ENCODE results near the gene CLTC. TPM values are rescaled to one million over a fixed set of nuclear protein-coding genes. Genes with fewer than 3 reads are reported as not detected.

Gene CLTC
- total RNA-seq, 2 experiments from 2014 or later = 126 to 162 TPM

- Mint-ChIP-seq H3K27ac (peak overlapping the region; percentile 33), H3K4me1 (peaks cover 29% of the 10 kb centered on the region), H3K4me3 (no peak overlapping the region), H3K36me3 (peaks cover 46% of the 10 kb centered on the region), H3K27me3 (no peaks in the 10 kb centered on the region), H3K9me3 (ENCODE audit: low read depth) (no peaks in the 10 kb centered on the region)
- CTCF ChIA-PET = interaction anchor here (2.0 kb wide), 1 partner anchor 11 kb away, joined by 8 read pairs; no protein-coding TSS in a partner anchor
- no peak for ATAC-seq
- no peak for DNase-seq
These were observed 51.7 kb downstream of the CLTC start for GRCh38 chr17:59671386-59671785.

- H3K27me3 Mint-ChIP-seq = no peaks in the 10 kb centered on the region
- ATAC-seq = no peak
- peaks cover 19% of the 10 kb centered on the region for H3K4me1 Mint-ChIP-seq
- H3K27ac Mint-ChIP-seq = no peak overlapping the region
- H3K36me3 Mint-ChIP-seq = peaks cover 53% of the 10 kb centered on the region
- no peak overlapping the region for H3K4me3 Mint-ChIP-seq
- no peak for DNase-seq
- CTCF ChIA-PET = interaction anchor here (0.6 to 2.1 kb wide), 2 partner anchors 26 to 153 kb away, joined by 3 to 7 read pairs; no protein-coding TSS in a partner anchor
- no peaks in the 10 kb centered on the region for H3K9me3 Mint-ChIP-seq (ENCODE audit: low read depth)
These were observed 55.5 kb downstream of the CLTC start for GRCh38 chr17:59675231-59675630.

- CTCF ChIA-PET = interaction anchor here (2.1 kb wide), 1 partner anchor 155 kb away, joined by 7 read pairs; no protein-coding TSS in a partner anchor
- no peaks in the 10 kb centered on the region for H3K27me3 Mint-ChIP-seq
These were observed 57.0 kb downstream of the CLTC start for GRCh38 chr17:59676716-59677115.

GRCh38 chr17:59678918-59679317 lies 59.2 kb downstream of the CLTC start:
- no peaks in the 10 kb centered on the region for H3K27me3 Mint-ChIP-seq
- peaks cover 3% of the 10 kb centered on the region for H3K4me1 Mint-ChIP-seq
- ATAC-seq (no peak), DNase-seq (no peak)
- H3K27ac Mint-ChIP-seq = no peak overlapping the region
- H3K4me3 Mint-ChIP-seq = no peak overlapping the region
- no peaks in the 10 kb centered on the region for H3K9me3 Mint-ChIP-seq (ENCODE audit: low read depth)
- peaks cover 66% of the 10 kb centered on the region for H3K36me3 Mint-ChIP-seq
- CTCF ChIA-PET = interaction anchor here (0.8 kb wide), 1 partner anchor 358 kb away, joined by 3 read pairs; no protein-coding TSS in a partner anchor

More at GRCh38 chr17:59676716-59677115, 57.0 kb downstream of the CLTC start:
- Mint-ChIP-seq H3K4me1 (peaks cover 7% of the 10 kb centered on the region), H3K9me3 (ENCODE audit: low read depth) (no peaks in the 10 kb centered on the region), H3K27ac (no peak overlapping the region), H3K36me3 (peaks cover 55% of the 10 kb centered on the region), H3K4me3 (no peak overlapping the region)
- no peak for DNase-seq
- no peak for ATAC-seq

DNA sequence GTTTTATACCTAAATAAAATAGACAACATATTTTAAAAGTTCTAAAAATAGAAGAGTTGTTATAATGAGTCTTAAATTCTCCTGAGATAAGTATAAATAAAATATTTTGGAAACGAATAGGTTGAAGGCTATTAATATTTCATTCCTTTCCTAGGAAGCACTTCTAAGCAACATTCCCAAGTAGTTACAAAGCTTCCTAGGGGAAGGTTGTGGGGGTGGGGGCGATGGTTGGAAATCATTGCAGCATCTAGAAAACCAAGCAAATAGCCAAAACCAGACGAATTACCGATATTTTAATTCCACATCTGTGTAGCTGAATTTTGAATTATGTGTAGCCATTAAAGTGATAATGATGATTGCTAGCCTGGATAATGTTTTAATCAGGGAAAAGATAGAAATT lies 60.6 kb downstream of the CLTC start:
- ATAC-seq = no peak
- Mint-ChIP-seq H3K36me3 (peaks cover 63% of the 10 kb centered on the region), H3K4me3 (no peak overlapping the region)

DNA sequence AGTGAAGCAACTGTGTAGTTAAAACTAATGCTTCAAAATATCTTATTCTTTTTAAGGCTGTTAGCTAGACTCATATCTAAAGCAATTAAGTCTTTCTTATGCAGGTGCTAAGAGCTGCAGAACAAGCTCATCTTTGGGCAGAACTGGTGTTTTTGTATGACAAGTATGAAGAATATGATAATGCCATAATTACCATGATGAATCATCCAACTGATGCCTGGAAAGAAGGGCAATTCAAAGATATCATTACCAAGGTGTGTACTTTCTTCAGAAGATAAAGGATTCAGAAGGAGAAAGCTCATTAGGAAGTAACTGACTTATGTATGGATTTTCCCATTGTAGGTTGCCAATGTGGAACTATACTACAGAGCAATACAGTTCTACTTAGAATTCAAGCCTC lies 63.6 kb downstream of the CLTC start:
- no peak for ATAC-seq

More for the DNA sequence above, 60.6 kb downstream of the CLTC start:
- Mint-ChIP-seq H3K4me1 (no peaks in the 10 kb centered on the region), H3K27me3 (no peaks in the 10 kb centered on the region), H3K27ac (no peak overlapping the region), H3K9me3 (ENCODE audit: low read depth) (no peaks in the 10 kb centered on the region)
- CTCF ChIA-PET = no interaction called here
- DNase-seq = no peak

GRCh38 chr17:59684967-59685366 lies 65.3 kb downstream of the CLTC start:
- Mint-ChIP-seq H3K27ac (no peak overlapping the region), H3K4me1 (peaks cover 10% of the 10 kb centered on the region), H3K36me3 (peaks cover 64% of the 10 kb centered on the region), H3K4me3 (no peak overlapping the region), H3K9me3 (ENCODE audit: low read depth) (no peaks in the 10 kb centered on the region), H3K27me3 (no peaks in the 10 kb centered on the region)
- ATAC-seq (no peak), DNase-seq (no peak)
- CTCF ChIA-PET = interaction anchor here (1.2 kb wide), 1 partner anchor 19 kb away, joined by 3 read pairs; no protein-coding TSS in a partner anchor

More for the DNA sequence above, 63.6 kb downstream of the CLTC start:
- no peak overlapping the region for H3K4me3 Mint-ChIP-seq
- H3K4me1 Mint-ChIP-seq = peaks cover 8% of the 10 kb centered on the region
- no peak overlapping the region for H3K27ac Mint-ChIP-seq
- CTCF ChIA-PET = interaction anchor here (1.4 to 1.5 kb wide), 2 partner anchors 13 to 25 kb away, joined by 3 read pairs; no protein-coding TSS in a partner anchor
- DNase-seq = no peak
- H3K9me3 Mint-ChIP-seq (ENCODE audit: low read depth) = no peaks in the 10 kb centered on the region
- H3K36me3 Mint-ChIP-seq = peaks cover 63% of the 10 kb centered on the region
- no peaks in the 10 kb centered on the region for H3K27me3 Mint-ChIP-seq

GRCh38 chr17:59688008-59688407 lies 68.3 kb downstream of the CLTC start:
- Mint-ChIP-seq H3K27ac (no peak overlapping the region), H3K4me3 (no peak overlapping the region), H3K27me3 (no peaks in the 10 kb centered on the region), H3K9me3 (ENCODE audit: low read depth) (no peaks in the 10 kb centered on the region), H3K36me3 (peaks cover 63% of the 10 kb centered on the region), H3K4me1 (peaks cover 10% of the 10 kb centered on the region)
- CTCF ChIA-PET = interaction anchor here (0.9 kb wide), 1 partner anchor 377 kb away, joined by 3 read pairs; no protein-coding TSS in a partner anchor
- no peak for DNase-seq
- ATAC-seq = no peak

- DNase-seq = no peak
- no peak for ATAC-seq
- Mint-ChIP-seq H3K27ac (no peak overlapping the region), H3K27me3 (no peaks in the 10 kb centered on the region), H3K4me3 (no peak overlapping the region), H3K4me1 (peaks cover 12% of the 10 kb centered on the region), H3K9me3 (ENCODE audit: low read depth) (no peaks in the 10 kb centered on the region), H3K36me3 (peaks cover 64% of the 10 kb centered on the region)
- CTCF ChIA-PET = interaction anchor here (0.9 kb wide), 1 partner anchor 377 kb away, joined by 3 read pairs; no protein-coding TSS in a partner anchor
These were observed 68.8 kb downstream of the CLTC start for GRCh38 chr17:59688496-59688895.

- no peak overlapping the region for H3K4me3 Mint-ChIP-seq
- H3K27ac Mint-ChIP-seq = no peak overlapping the region
- DNase-seq (no peak), ATAC-seq (no peak)
- H3K27me3 Mint-ChIP-seq = no peaks in the 10 kb centered on the region
- H3K4me1 Mint-ChIP-seq = peaks cover 21% of the 10 kb centered on the region
- H3K36me3 Mint-ChIP-seq = peaks cover 68% of the 10 kb centered on the region
- CTCF ChIA-PET = no interaction called here
- no peaks in the 10 kb centered on the region for H3K9me3 Mint-ChIP-seq (ENCODE audit: low read depth)
These were observed 73.9 kb downstream of the CLTC start for GRCh38 chr17:59693582-59693981.

- Mint-ChIP-seq H3K27me3 (no peaks in the 10 kb centered on the region), H3K27ac (no peak overlapping the region), H3K9me3 (ENCODE audit: low read depth) (no peaks in the 10 kb centered on the region), H3K4me3 (no peak overlapping the region), H3K4me1 (peaks cover 28% of the 10 kb centered on the region), H3K36me3 (peaks cover 71% of the 10 kb centered on the region)
- CTCF ChIA-PET = interaction anchor here (1.6 kb wide), 1 partner anchor 13 kb away, joined by 4 read pairs; the partner anchor contains the start of genes PTRH2 and VMP1
- DNase-seq (no peak), ATAC-seq (no peak)
These were observed 74.6 kb downstream of the CLTC start for GRCh38 chr17:59694344-59694743.

GRCh38 chr17:59695945-59696681 lies 76.4 kb downstream of the CLTC start:
- Mint-ChIP-seq H3K4me3 (no peak overlapping the region), H3K36me3 (peaks cover 66% of the 10 kb centered on the region), H3K9me3 (ENCODE audit: low read depth) (no peaks in the 10 kb centered on the region), H3K27me3 (no peaks in the 10 kb centered on the region), H3K4me1 (peaks cover 44% of the 10 kb centered on the region), H3K27ac (peak overlapping the region; percentile 25)
- CTCF ChIA-PET = no interaction called here
- DNase-seq = no peak
- no peak for ATAC-seq

- Mint-ChIP-seq H3K4me1 (peaks cover 45% of the 10 kb centered on the region), H3K9me3 (ENCODE audit: low read depth) (no peaks in the 10 kb centered on the region), H3K27ac (no peak overlapping the region), H3K36me3 (peaks cover 61% of the 10 kb centered on the region), H3K4me3 (no peak overlapping the region), H3K27me3 (no peaks in the 10 kb centered on the region)
- no peak for ATAC-seq
- DNase-seq = no peak
- CTCF ChIA-PET = no interaction called here
These were observed 77.1 kb downstream of the CLTC start for GRCh38 chr17:59696682-59697277.

Measured in activated CD8-positive, alpha-beta memory T cell treated with anti-CD3 and anti-CD28 coated beads, Interleukin-2, amount 10 ng/mL, durations not matched to agents 7 days and 5 days (primary cell).